GM12892 (cell line): ENCODE results near the gene HRAS.

Experiments
- POLR2A ChIP-seq: IDR thresholded peaks from 2 replicates; pipeline ENCODE4 v1.6.1; 2011; ENCODE audit warnings: low read depth, low read length, control low read depth
- POLR2AphosphoS5 ChIP-seq: IDR thresholded peaks from 2 replicates; pipeline ENCODE4 v1.6.1; 2011; ENCODE audit warnings: low read depth, low read length, control low read depth

DNA sequence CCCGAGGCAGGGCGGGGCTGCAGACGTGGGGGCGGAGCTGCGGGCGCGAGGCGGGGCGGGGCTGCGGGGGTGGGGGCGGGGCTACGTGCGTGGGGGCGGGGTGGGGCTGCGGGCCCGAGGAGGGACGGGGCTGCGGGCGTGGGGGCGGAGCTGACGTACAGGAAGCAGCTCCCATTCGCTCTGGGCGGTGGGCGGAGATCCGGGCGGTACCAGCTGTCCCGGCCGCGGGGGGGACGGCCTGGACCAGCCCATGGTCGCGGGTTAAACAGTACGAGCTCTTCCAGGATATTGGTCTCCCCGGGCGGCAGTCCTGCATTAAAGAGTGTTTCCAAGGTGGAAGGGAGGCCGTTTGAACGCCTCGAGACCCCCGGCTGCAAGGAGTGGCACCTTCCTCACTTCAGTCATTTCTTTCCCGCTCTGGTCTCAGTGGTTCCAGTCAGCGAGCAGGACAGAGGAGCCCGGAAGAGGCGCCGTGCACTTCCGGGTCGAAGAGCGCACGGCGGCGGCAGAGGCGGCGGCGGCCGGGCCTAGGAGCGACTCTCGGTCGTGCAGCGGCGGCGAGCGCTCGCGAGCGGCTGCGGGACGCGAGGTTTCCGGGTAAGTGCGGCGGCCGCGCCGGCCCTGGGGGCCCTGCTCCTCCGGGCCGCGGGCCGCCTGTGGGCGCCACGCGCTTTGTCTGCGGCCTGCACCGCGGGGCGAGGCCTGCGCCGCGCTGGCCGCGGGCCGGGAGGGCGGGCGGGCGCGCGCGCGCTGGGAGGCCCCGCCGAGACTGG lies 40.8 kb upstream of the HRAS start, which contains the start of gene PHRF1:
- peak; percentile 88 for TF ChIP-seq POLR2A
- peak; percentile 85 for TF ChIP-seq POLR2AphosphoS5
